Muscle layer of duodenum (tissue), 2 donors: ENCODE measurements around the gene C5orf15.
"Not testable (repeated sequence)": the region's sequence is repeated elsewhere in the genome, so short reads cannot be mapped to it uniquely, and the experiment has no call there.

Source experiments
- H3K27ac ChIP-seq: one replicate; pipeline ENCODE4 v1.7.0; 2013; ENCODE audit warnings: mild to moderate bottlenecking, low read length
- H3K27me3 ChIP-seq: one replicate; pipeline ENCODE4 v1.7.0; 2013; ENCODE audit warnings: low read depth, mild to moderate bottlenecking, control low read depth, low read length
- H3K36me3 ChIP-seq, 2 donors: one replicate each; pipeline ENCODE4 v1.7.0; 2013; ENCODE audit warnings: low read length in 2 of 2, control low read depth in 1 of 2, mild to moderate bottlenecking in 1 of 2; ENCODE audit not compliant: insufficient read depth in 2 of 2, control insufficient read depth in 1 of 2
- H3K4me1 ChIP-seq, 2 donors: one replicate each; pipeline ENCODE4 v1.7.0; 2013; ENCODE audit warnings: low read length in 2 of 2, mild to moderate bottlenecking in 2 of 2, control low read depth in 1 of 2, moderate library complexity in 1 of 2; ENCODE audit not compliant: insufficient read depth in 2 of 2, control insufficient read depth in 1 of 2
- H3K4me3 ChIP-seq, 2 donors: one replicate each; pipeline ENCODE4 v1.7.0; 2013; ENCODE audit warnings: low read length in 2 of 2, low read depth in 1 of 2, mild to moderate bottlenecking in 1 of 2
- H3K9me3 ChIP-seq, 2 donors: one replicate each; pipeline ENCODE4 v1.7.0; 2013; ENCODE audit warnings: low read length in 2 of 2, control low read depth in 1 of 2, mild to moderate bottlenecking in 1 of 2; ENCODE audit not compliant: control insufficient read depth in 1 of 2
- donor health status: healthy.

C5orf15 gene

DNA sequence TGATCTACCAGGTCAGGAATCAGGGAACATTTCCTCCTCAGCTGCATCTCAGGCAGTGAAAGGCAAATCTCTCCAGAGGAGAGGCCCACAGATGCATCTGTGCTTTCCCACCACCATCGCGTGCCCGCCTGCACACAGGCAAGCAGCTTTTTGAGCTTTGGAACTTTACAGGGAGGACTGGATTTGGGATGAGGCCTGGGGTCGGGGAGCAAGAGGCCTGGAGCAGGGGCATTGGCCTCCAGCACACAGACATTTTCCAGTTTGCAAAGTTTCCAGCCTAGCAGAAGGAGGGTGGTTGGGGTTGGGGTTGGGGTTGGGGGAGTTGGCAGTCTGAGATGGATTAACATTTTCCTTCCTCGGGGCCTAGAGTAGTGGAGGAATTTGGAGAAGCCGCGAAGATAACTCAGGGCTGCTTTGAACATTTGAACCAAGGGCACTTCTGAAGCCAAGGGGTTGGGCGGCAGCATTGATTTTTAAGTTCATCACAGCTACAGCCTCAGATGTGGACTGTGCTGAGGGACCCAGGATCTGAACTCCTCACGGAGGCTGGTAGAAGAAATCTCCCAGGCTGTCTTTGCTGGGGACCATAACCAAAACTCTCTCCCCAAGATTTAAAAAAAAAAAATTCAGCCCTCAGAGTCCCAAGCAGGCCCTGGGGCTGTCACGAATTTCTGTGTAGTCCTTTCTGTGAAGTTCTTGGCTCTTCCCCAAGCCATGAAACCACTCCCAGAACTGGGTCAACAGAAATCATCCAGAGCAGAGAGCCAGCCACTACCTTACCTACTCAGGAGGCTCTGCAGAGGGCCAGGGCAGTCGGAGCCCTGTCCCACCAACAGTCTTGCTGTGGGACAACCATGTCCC lies 25.6 kb downstream of the C5orf15 start:
- no peaks in the 10 kb centered on the region for H3K9me3 ChIP-seq
- H3K27me3 ChIP-seq = no peaks in the 10 kb centered on the region
- H3K4me3 ChIP-seq = no peak overlapping the region
- H3K27ac ChIP-seq = no peak overlapping the region
- H3K36me3 ChIP-seq = no peaks in the 10 kb centered on the region
- H3K4me1 ChIP-seq = no peaks in the 10 kb centered on the region

GRCh38 chr5:133941456-133942196 lies 26.8 kb downstream of the C5orf15 start:
- H3K27ac ChIP-seq = no peak overlapping the region
- no peaks in the 10 kb centered on the region for H3K36me3 ChIP-seq
- no peaks in the 10 kb centered on the region for H3K9me3 ChIP-seq
- no peak overlapping the region for H3K4me3 ChIP-seq
- no peaks in the 10 kb centered on the region for H3K27me3 ChIP-seq
- H3K4me1 ChIP-seq = no peaks in the 10 kb centered on the region

DNA sequence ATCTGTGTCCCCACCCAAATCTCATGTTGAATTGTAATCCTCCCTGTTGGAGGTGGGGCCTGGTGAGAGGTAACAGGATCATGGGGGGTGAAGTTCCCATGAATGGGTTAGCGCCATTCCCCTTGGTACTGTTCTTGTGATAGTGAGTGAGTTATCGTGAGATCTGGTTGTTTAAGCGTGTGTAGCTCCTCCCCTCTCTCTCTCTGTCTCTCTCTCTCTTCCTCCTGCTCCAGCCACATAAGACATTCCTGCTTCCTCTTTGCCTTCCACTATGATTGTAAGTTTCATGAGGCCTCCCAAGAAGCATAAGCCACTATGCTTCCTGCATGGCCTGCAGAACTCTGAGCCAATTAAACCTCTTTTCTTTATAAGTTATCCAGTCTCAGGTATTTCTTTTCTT lies 28.8 kb downstream of the C5orf15 start:
- Histone ChIP-seq H3K27ac (no peak overlapping the region), H3K4me1 (no peaks in the 10 kb centered on the region), H3K27me3 (no peaks in the 10 kb centered on the region), H3K9me3 (no peaks in the 10 kb centered on the region), H3K4me3 (no peak overlapping the region), H3K36me3 (no peaks in the 10 kb centered on the region)

DNA sequence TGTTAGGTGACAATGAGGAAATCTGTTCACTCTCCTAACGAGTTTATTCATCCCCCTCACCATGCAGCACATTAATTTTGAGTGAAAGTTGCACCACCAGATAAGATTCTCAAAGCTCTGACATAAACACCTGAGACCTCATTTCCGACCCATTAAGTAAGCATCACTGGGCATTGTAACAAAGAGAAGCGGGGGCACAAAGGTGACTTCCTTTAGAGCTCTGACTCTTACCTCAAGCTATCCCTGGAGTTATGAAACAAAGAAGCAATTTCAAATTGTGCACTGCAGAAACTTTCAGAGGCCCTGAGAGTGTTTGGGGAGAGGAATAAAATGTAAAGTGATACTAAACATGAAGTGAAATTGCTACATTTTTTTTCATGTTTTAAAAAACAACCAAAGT lies 29.5 kb downstream of the C5orf15 start:
- H3K9me3 ChIP-seq = no peaks in the 10 kb centered on the region
- no peaks in the 10 kb centered on the region for H3K4me1 ChIP-seq
- no peak overlapping the region for H3K4me3 ChIP-seq
- H3K27me3 ChIP-seq = no peaks in the 10 kb centered on the region
- no peak overlapping the region for H3K27ac ChIP-seq
- H3K36me3 ChIP-seq = no peaks in the 10 kb centered on the region

- no peaks in the 10 kb centered on the region for H3K9me3 ChIP-seq
- no peak overlapping the region for H3K4me3 ChIP-seq
- no peaks in the 10 kb centered on the region for H3K27me3 ChIP-seq
- H3K4me1 ChIP-seq = peaks cover 0 to 4% of the 10 kb centered on the region in 2 donors
- H3K36me3 ChIP-seq = no peaks in the 10 kb centered on the region
- H3K27ac ChIP-seq = no peak overlapping the region
Measured at GRCh38 chr5:133938039-133938821, 30.2 kb downstream of the C5orf15 start.

DNA sequence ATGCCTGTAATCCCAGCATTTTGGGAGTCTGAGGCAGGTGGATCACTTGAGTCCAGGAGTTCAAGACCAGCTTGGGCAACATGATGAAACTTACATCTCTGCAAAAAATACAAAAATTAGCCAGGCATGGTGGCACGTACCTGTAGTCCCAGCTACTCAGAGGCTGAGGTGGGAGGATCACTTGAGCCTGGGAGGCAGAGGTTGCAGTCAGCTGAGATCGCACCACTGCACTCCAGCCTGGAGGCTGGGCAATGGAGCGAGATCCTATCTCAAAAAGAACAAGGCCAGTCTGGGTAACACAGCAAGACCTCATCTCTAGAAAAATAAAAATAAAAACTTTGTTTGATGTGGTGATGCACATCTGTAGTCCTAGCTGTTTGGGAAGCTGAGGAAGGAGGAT lies 30.8 kb downstream of the C5orf15 start:
- not testable (repeated sequence) for H3K27ac ChIP-seq, H3K9me3 ChIP-seq, H3K4me3 ChIP-seq, H3K4me1 ChIP-seq, H3K27me3 ChIP-seq, H3K36me3 ChIP-seq

DNA sequence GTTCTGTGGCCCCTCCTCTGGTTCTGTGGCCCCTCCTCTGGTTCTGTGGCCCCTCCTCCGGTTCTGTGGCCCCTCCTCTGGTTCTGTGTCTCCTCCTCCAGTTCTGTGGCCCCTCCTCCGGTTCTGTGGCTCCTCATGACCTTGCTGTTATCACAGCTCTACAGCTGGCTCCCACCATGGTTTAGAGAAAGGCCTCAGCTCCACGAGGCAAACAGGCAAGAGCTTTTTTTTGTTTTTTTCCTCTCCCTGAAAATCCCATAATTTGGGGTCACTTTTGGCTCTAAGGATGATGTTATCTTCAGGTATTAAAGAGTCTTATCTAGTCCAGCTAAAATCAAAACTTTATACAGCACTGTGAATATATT lies 31.8 kb downstream of the C5orf15 start:
- Histone ChIP-seq H3K27ac (no peak overlapping the region), H3K9me3 (no peaks in the 10 kb centered on the region), H3K36me3 (no peaks in the 10 kb centered on the region), H3K27me3 (no peaks in the 10 kb centered on the region), H3K4me1 (peaks cover 0 to 9% of the 10 kb centered on the region in 2 donors), H3K4me3 (no peak overlapping the region)

DNA sequence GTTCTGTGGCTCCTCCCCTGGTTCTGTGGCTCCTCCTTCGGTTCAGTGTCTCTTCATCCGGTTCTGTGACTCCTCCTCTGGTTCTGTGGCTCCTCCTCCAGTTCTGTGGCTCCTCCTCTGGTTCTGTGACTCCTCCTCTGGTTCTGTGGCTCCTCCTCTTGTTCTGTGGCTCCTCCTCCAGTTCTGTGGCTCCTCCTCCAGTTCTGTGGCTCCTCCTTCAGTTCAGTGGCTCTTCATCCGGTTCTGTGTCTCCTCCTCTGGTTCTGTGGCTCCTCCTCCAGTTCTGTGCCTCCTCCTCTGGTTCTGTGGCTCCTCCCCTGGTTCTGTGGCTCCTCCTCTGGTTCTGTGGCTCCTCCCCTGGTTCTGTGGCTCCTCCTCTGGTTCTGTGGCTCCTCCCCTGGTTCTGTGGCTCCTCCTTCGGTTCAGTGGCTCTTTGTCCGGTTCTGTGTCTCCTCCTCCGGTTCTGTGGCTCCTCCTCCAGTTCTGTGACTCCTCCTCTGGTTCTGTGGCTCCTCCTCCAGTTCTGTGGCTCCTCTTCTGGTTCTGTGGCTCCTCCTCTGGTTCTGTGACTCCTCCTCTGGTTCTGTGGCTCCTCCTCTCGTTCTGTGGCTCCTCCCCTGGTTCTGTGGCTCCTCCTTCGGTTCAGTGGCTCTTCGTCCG lies 32.3 kb downstream of the C5orf15 start:
- H3K27me3 ChIP-seq, H3K4me1 ChIP-seq, H3K27ac ChIP-seq, H3K9me3 ChIP-seq, H3K4me3 ChIP-seq, H3K36me3 ChIP-seq: not testable (repeated sequence)

DNA sequence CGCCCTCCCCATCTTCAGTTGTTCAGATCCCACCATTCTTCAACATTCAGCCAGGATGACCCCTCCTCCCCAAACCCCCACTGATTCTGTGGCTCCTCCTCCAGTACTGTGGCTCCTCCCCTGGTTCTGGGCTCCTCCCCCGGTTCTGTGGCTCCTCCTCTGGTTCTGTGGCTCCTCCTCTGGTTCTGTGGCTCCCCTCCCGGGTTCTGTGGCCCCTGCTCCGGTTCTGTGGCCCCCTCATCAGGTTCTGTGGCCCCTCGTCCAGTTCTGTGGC lies 32.8 kb downstream of the C5orf15 start:
- Histone ChIP-seq H3K36me3 (no peaks in the 10 kb centered on the region), H3K27me3 (no peaks in the 10 kb centered on the region), H3K4me3 (no peak overlapping the region), H3K9me3 (no peaks in the 10 kb centered on the region), H3K4me1 (peaks cover 0 to 9% of the 10 kb centered on the region in 2 donors), H3K27ac (no peak overlapping the region)

DNA sequence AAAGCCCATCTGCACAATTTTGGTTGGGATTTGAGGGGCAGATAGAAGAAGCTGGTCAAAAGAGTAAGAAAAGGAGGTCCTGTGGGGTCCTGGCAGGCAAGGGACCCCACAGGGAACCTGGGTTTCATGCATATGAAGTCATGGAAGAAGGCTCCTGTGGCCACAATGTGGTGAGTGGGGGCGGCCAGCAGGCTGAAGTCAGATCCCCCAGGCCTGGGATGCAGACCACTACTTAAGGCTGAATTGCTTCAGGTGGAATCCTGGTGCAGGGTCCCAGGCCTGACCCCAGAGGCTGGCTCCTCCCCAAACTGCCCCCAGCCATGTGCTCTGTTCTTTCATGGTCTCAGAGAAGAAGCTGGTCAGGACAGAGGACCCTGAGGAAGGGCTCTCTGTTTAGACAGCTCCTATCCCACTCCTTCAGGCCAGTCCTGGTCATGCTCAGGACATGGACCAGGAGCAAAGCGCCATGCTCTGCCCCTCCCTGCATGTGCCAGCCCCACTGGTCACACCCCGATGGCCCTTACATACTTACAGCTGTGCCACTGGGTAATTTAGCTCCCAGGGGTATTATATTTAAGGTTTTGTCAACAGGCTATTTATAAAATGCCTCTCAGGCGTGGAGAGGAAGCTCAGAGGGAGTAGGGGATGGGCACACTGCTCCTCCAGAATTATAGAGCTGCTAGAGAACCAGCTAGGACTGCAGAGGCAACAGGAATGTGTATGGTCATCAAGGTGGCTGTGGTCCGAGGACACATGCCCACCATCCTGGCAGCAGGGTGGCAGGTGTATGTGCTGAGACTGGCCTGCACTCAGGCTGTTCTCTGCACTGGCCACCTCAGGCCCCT lies 33.4 kb downstream of the C5orf15 start:
- Histone ChIP-seq H3K27ac (no peak overlapping the region), H3K27me3 (no peaks in the 10 kb centered on the region), H3K9me3 (no peaks in the 10 kb centered on the region), H3K4me1 (peaks cover 0 to 9% of the 10 kb centered on the region in 2 donors), H3K36me3 (no peaks in the 10 kb centered on the region), H3K4me3 (no peak overlapping the region)
